Peyer's patch (tissue), 4 donors: ENCODE results near the gene ANKLE1. TPM values are rescaled to one million over a fixed set of nuclear protein-coding genes. Genes with fewer than 3 reads are reported as not detected.
A peak's percentile ranks its signal among the peaks of the same experiment; 100 is the strongest.

ENCODE experiments used
- DNase-seq, 3 donors: peaks; one replicate each; pipeline ENCODE4 v3.0.0-alpha.2; 2017 to 2019
- H3K27ac ChIP-seq, 4 donors: fragments of 200-600 bp; sonication (generic); one replicate each; pipeline ENCODE4 v1.5.1; 2016 to 2019
- H3K27me3 ChIP-seq, 2 donors: fragments of 200-600 bp; sonication (generic); one replicate each; pipeline ENCODE4 v1.5.1; 2019
- H3K36me3 ChIP-seq, 3 donors: fragments of 200-600 bp; sonication (generic); one replicate each; pipeline ENCODE4 v1.5.1; 2016 to 2019
- H3K4me1 ChIP-seq, 4 donors: fragments of 200-600 bp; sonication (generic); one replicate each; pipeline ENCODE4 v1.5.1; 2016 to 2019
- H3K4me3 ChIP-seq, 4 donors: fragments of 200-600 bp; sonication (generic); 1 replicate in 3 of 4; 2 replicates in 1 of 4; pipeline ENCODE4 v1.5.1; 2016 to 2019; ENCODE audit warnings: mild to moderate bottlenecking in 1 of 4
- H3K9me3 ChIP-seq, 4 donors: fragments of 200-600 bp; sonication (generic); one replicate each; pipeline ENCODE4 v1.5.1; 2016 to 2019; ENCODE audit warnings: mild to moderate bottlenecking in 1 of 4
- POLR2A ChIP-seq, 2 donors: fragments of 450-650 bp; IDR thresholded peaks; one replicate each; pipeline ENCODE4 v1.5.1; 2017; ENCODE audit warnings: antibody characterized with exemption in 2 of 2, mild to moderate bottlenecking in 2 of 2, moderate library complexity in 2 of 2
- total RNA-seq, 4 donors: library from RNA; depleted of rRNA; stranded (reverse); fragments of >200 nt; gene quantifications; one replicate each; pipeline ENCODE4 v1.1.0, GENCODE V29; 2016
- TF ChIP-seq, protein P1 (sequence below), 6 experiments: fragments of 450-650 bp in 4 of 6; fragments of 200-600 bp in 2 of 6; sonication (generic) in 1 of 6; IDR thresholded peaks; one replicate each; pipeline ENCODE4 v1.5.1; 2017 to 2019; ENCODE audit warnings: antibody characterized with exemption in 6 of 6, mild to moderate bottlenecking in 3 of 6, moderate library complexity in 1 of 6

Gene ANKLE1
- total RNA-seq, 4 donors from 2014 or later = 0.18 to 1.3 (median 0.95) TPM; not detected in 1

DNA sequence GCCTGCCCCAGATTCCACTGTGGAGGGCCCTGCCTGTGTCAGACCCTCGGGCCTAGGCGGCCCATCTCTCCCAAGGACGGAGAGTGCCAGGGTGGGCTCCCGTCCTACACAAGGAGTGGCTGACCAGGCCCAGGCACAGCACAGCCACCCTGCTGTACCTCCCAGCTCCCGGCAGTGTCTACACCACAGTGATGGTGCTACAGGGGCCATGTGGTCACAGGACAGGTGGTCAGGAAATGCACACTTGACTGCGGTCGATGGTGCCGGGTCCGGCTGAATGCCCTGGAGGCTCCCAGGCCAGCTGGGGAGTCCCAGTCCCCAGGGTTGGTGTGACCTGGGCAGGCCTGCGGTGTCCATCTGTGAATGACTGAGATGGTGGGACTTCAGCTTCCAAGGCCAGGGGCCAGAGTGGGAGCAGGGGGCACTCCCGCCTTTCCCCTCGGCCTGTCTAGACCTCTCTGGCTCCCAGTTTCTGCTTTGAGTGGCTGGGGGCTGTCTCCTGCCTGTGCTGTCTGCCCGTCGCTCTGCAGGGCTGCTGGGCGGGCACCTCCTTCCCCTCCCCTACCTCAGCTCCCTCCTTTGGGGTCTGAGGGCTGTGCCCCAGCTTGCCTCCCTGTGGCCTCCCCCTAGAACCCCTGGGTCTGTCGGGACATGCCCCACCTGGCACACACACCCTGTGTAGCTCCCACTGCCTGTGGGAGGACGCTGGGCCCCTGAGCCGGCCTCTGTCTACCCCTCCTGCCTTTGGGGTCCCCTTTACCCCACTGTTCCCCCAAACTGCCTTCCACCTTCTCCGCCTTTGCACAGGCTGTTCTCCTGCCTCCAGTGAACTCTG is 40.2 kb downstream of the ANKLE1 start:
- no peak for DNase-seq
- H3K9me3 ChIP-seq = no peaks in the 10 kb centered on the region
- H3K4me3 ChIP-seq = no peak overlapping the region
- peaks cover 0 to 44% (median 0%) of the 10 kb centered on the region in 3 donors for H3K36me3 ChIP-seq
- no peak overlapping the region for H3K27ac ChIP-seq
- TF ChIP-seq POLR2A (IDR thresholded peaks at IDR 0.05) = no peak
- TF ChIP-seq, protein P1, sequence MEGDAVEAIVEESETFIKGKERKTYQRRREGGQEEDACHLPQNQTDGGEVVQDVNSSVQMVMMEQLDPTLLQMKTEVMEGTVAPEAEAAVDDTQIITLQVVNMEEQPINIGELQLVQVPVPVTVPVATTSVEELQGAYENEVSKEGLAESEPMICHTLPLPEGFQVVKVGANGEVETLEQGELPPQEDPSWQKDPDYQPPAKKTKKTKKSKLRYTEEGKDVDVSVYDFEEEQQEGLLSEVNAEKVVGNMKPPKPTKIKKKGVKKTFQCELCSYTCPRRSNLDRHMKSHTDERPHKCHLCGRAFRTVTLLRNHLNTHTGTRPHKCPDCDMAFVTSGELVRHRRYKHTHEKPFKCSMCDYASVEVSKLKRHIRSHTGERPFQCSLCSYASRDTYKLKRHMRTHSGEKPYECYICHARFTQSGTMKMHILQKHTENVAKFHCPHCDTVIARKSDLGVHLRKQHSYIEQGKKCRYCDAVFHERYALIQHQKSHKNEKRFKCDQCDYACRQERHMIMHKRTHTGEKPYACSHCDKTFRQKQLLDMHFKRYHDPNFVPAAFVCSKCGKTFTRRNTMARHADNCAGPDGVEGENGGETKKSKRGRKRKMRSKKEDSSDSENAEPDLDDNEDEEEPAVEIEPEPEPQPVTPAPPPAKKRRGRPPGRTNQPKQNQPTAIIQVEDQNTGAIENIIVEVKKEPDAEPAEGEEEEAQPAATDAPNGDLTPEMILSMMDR (IDR thresholded peaks at IDR 0.05) = no peak
- H3K27me3 ChIP-seq = no peaks in the 10 kb centered on the region
- peaks cover 0 to 11% (median 2%) of the 10 kb centered on the region in 4 donors for H3K4me1 ChIP-seq

DNA sequence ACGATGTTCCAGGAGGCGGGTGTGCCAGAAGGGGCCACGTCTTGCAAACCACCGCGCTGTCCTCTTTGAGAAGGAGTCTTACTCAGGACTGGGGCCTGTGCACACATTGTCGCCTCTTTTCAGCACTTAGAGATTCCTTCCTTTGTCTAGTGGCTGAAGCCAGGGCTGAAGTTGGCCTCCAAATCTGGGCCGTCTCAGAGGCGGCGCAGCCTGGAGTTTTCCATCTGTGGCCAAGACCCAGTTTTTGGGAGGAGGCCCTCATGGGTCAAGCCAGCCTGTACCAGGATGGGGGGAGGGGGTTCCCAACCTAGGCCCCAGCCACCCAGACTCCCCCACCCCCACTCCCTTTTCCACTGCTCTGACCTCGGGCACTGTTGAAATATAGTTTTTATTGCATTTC is 41.2 kb downstream of the ANKLE1 start:
- Histone ChIP-seq H3K27me3 (no peaks in the 10 kb centered on the region), H3K9me3 (no peaks in the 10 kb centered on the region), H3K27ac (peak overlapping the region in 1 of 4 donors; percentile 52), H3K4me1 (peaks cover 0 to 11% (median 2%) of the 10 kb centered on the region in 4 donors), H3K36me3 (peaks cover 0 to 43% (median 0%) of the 10 kb centered on the region in 3 donors), H3K4me3 (no peak overlapping the region)
- TF ChIP-seq POLR2A (IDR thresholded peaks at IDR 0.05) = no peak
- TF ChIP-seq, protein P1 (IDR thresholded peaks at IDR 0.05) = no peak
- no peak for DNase-seq

DNA sequence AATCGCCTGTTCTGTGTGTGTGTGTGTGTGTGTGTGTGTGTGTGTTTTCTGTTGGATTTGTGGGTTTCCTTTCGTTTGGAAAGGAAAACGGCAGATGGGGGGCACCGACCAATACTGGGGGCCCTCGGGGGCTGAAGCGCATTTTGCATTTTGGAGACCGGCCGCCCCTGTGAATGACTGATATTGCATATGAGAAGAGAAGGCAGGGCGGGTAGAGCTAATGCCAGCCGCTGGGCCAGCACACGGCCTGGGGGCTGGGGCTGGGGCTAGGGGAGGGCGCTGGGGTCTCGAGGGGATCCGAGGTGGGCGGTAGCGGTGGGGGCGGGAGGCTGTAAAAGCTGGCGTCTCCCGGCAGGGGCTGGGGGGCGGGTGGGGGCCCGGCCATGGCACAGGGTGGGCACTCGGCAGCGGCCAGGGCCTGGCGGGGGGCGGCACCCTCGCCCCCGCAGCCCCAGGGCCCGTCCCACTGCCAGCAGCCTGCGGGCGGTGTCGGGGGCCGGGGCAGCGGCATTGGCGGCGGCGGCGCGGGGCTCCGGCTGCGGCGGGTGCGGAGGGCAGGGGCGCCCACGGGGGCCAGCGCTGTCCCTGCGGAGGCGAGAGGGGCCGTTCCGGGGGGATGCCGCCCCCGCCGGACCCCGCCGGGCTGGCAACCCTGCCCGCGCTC is 41.7 kb downstream of the ANKLE1 start:
- DNase-seq = no peak
- no peaks in the 10 kb centered on the region for H3K9me3 ChIP-seq
- peaks cover 0 to 42% (median 0%) of the 10 kb centered on the region in 3 donors for H3K36me3 ChIP-seq
- H3K4me3 ChIP-seq = peak overlapping the region in 1 of 4 donors; percentile 29
- H3K27me3 ChIP-seq = no peaks in the 10 kb centered on the region
- peak overlapping the region in 1 of 4 donors; percentile 52 for H3K27ac ChIP-seq
- peaks cover 0 to 16% (median 4%) of the 10 kb centered on the region in 4 donors for H3K4me1 ChIP-seq
- TF ChIP-seq, protein P1 (IDR thresholded peaks at IDR 0.05) = no peak
- TF ChIP-seq POLR2A (IDR thresholded peaks at IDR 0.05) = no peak

DNA sequence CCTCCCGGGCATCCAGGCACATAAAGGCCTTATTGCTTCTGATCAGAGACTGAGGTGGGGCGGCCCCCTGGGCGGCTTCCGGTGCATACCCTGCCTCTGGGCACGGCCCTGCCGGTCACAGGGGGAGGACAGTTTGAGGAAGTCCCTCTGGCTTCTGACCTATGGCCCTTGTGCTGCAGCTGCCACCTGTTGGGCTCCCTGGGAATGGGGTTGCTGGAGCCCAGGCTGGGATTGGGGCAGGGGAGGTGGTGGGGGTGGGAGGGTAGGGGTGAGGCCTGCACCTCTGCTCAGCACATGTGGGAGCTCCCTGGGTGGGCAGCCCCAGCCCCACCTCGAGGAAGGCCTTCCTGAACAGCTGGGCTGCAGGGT is 42.2 kb downstream of the ANKLE1 start:
- Histone ChIP-seq H3K27me3 (no peaks in the 10 kb centered on the region), H3K4me1 (peaks cover 0 to 22% (median 7%) of the 10 kb centered on the region in 4 donors), H3K36me3 (peaks cover 0 to 37% (median 0%) of the 10 kb centered on the region in 3 donors), H3K27ac (peak overlapping the region in 1 of 4 donors; percentile 52), H3K4me3 (peak overlapping the region in 1 of 4 donors; percentile 29), H3K9me3 (no peaks in the 10 kb centered on the region)
- no peak for TF ChIP-seq POLR2A (IDR thresholded peaks at IDR 0.05)
- TF ChIP-seq, protein P1 (IDR thresholded peaks at IDR 0.05) = no peak
- peak in 1 of 3 donors; percentile 34 for DNase-seq

DNA sequence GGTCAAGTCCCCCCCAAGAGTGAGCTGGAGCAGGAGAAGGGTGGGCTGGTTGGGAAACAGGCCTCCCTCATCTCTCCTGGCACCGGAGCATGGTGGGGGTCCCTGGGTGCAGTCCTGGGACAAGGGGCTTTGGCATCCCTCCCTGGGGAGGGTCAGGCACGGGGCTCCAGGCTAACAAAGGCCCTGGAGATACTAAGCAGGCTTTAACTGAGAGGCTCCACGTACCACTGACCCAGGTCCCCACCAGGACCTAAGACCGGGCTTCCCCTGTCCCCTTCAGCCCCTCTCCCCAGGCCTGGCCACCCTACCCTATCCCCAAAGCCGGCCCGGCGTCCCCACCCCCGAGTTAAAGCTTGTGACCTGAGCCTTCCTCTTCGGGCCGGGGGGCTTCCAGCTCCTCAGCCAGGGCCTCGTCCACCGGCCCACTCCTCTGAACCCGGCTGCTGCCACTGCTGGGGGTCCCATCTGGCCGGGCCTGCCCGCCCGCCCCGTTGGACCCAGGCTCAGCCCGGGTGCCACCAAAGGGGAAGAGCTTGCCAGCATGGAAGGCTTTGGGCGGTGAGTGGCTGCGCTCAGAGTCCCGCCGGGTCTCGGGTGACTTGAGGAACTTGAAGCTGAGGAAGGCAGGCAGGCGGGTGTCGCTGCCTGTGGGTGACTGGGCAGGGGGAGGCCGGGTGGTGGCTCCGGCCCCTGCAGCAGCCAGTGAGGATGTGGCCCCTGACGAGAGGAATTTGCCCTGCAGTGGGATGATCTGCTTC is 42.8 kb downstream of the ANKLE1 start:
- Histone ChIP-seq H3K36me3 (peaks cover 0 to 31% (median 0%) of the 10 kb centered on the region in 3 donors), H3K4me3 (no peak overlapping the region), H3K27me3 (peaks cover 0 to 6% of the 10 kb centered on the region in 2 donors), H3K27ac (peak overlapping the region in 1 of 4 donors; percentile 52), H3K4me1 (peaks cover 3 to 28% (median 13%) of the 10 kb centered on the region in 4 donors), H3K9me3 (no peaks in the 10 kb centered on the region)
- no peak for DNase-seq
- TF ChIP-seq POLR2A (IDR thresholded peaks at IDR 0.05) = no peak
- TF ChIP-seq, protein P1 (IDR thresholded peaks at IDR 0.05) = no peak
